ENCODE measurements around the gene KATNB1.
A peak's percentile ranks its signal among the peaks of the same experiment; 100 is the strongest.
"Not testable (repeated sequence)": the region's sequence is repeated elsewhere in the genome, so short reads cannot be mapped to it uniquely, and the experiment has no call there.

KATNB1 gene

DNA sequence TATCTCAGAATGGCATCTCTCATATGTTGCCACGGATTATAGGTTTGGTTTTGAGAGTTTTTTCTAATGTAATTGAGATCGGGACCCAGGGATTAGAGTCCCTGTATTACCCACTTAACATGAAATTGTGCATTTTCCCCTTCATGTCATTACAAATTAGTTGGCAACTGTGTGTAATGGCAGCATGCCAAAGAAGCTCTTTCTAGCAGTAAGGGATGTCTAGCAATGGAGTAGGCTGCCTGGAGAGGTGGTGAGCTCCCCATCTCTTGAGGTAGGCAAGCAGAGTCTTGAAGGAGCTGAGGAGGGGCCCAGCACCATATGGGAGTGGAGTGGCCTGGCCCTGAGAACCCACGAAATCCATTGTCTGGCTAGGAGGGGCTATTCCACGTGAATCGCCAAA is 10.0 kb upstream of the KATNB1 start:
- DNase-seq (ENCODE audit: low spot score): no peak

GRCh38 chr16:57725976-57726375 is 9.6 kb upstream of the KATNB1 start:
- DNase-seq (ENCODE audit: low spot score): no peak

DNA sequence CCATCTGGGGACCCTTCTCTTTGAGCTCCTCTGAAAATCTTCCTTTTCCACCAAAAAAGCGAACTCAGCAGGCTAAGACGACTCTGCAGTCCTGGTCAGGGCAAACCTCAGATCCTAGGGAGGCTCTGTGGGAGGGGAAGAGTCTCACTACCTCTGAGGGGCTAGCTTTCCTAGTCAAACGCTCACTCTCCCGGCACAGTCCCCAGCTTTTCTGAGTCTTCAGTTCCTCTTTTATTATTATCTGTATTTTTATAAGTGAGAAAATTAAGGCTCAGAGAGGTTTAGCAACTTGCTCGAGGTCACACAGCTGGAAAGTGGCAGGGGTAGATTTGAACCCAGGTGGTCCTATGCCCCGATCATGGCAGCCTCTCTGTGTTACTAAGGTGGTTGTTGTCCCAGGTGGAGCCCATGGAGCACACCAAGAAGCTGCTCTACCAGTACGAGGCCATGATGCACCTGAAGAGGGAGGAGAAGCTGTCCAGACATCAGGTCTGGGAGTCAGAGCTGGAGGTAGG is 9.1 kb upstream of the KATNB1 start:
- DNase-seq (ENCODE audit: low spot score): no peak

GRCh38 chr16:57727610-57728009 is 8.0 kb upstream of the KATNB1 start:
- no peak for DNase-seq (ENCODE audit: low spot score)

DNA sequence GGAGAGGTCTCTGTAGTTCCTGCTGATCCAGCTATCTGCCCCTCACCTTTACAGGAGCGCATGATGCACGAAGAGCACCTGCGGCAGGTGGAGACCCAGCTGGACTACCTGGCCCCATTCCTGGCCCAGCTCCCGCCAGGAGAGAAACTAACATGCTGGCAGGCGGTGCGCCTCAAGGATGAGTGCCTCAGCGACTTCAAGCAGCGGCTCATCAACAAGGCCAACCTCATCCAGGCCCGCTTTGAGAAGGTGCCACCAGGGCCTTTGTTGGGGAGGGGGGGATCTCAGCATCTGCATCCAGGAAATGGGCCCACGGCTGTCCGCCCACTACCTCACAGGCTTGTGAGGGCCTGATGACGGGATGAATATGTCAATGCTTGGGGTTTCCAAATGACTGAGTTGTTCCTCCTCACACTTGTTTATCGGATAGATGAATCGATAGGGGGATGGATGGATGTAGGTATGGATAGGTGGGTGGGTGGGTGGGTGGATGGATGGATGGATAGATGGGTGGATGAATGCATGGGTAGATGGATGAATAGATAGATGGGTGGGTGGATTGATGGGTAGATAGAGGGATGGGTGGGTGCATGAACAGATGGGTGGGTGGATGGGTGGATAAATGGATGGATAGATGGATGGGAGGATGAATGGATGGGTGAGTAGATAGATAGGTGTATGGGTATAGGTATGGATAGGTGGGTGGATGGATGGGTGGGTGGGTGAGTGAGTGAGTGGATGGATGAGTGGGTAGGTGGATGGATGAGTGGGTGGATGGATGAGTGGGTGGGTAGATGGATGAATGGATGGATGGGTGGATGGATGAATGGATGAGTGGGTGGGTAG is 7.0 kb upstream of the KATNB1 start:
- no peak for DNase-seq (ENCODE audit: low spot score)

- DNase-seq (ENCODE audit: low spot score): no peak
Observed at GRCh38 chr16:57729182-57729484, 6.4 kb upstream of the KATNB1 start.

- not testable (repeated sequence) for DNase-seq (ENCODE audit: low spot score)
Observed at GRCh38 chr16:57729852-57730251, 5.7 kb upstream of the KATNB1 start.

GRCh38 chr16:57730771-57731730 is 4.5 kb upstream of the KATNB1 start:
- DNase-seq (ENCODE audit: low spot score): no peak

GRCh38 chr16:57732037-57732436 is 3.5 kb upstream of the KATNB1 start:
- no peak for DNase-seq (ENCODE audit: low spot score)

DNA sequence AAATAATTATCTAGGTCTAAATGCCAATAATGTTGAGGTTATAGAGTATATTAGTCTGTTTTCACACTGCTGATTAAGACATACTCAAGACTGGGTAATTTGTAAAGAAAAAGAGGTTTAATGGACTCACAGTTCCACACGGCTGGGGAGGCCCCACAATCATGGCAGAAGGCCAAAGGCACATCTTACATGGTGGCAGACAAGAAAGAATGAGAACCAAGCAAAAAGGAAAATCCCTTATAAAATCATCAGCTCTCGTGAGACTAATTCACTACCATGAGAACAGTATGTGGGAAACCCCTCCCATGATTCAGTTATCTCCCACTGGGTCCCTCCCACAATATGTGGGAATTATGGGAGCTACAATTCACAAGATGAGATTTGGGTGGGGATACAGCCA is 2.9 kb upstream of the KATNB1 start:
- DNase-seq (ENCODE audit: low spot score): no peak

- DNase-seq (ENCODE audit: low spot score): no peak
Observed at GRCh38 chr16:57734308-57734924, 1.2 kb upstream of the KATNB1 start.

GRCh38 chr16:57734925-57735754 is 430 bp upstream of the KATNB1 start:
- peak; percentile 99 for DNase-seq (ENCODE audit: low spot score)

DNA sequence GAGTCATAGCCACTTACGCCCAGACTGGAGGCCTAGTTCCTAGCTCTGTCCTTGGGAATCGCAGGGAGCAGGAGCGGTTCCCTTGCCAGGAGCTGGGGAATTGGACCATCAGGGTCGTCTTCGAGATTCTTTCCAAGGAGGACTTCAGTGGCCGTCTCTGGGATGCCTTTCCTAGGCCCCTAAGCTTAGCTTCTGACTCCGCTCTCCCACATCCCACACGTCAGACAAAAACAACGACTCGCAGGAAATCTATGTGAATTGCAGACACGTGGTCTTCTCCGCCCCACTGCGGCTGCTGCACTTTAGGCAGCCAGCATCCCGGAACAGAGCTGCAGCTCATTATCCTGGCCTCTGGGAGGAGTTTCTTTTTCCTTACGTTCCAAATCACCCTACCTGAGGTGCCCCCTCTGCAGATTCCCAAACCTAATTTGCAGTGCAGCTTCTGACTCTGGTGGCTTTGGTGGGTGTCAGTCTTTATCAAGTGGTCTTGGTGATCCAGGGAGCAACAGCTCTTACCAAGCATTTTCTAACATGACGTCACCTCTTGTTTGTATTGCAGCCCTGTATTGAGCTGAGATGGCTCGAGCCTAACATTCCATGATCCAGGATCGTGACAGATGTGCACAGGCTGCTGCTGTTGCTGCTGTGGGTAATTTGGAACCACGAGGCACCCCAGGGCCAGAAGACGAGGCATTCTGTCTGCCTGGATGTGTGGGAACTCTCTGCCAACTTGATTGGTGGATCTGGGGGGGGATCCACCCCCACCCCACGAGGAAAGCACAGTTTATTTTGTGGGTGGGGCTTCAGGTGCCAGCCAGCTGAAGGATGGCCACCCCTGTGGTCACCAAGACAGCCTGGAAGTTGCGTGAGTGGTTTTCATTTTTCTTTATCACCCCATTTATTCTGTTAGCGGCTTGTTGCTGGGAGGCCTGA is 1.1 kb downstream of the KATNB1 start:
- DNase-seq (ENCODE audit: low spot score): peak; percentile 19

DNA sequence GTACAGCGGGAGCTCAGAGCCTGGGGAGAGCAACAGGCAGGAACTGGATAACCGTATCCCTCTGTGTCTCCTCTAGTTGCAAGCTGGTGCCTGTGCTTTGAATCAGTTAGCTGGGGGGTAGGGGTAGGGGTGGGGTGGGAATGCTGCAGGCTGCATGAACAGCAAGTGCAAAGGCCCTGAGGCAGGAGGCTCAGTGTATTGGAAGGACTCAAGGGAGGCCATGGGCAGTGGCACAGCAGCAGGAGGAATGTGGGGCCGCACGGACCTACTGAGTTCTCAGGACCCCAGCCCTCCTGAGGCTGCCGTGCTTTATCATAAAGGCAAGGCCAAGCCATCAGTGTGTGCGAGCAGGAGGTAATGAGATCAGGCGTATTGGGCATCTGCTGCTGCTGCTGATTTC is 3.3 kb downstream of the KATNB1 start:
- DNase-seq (ENCODE audit: low spot score): no peak

DNA sequence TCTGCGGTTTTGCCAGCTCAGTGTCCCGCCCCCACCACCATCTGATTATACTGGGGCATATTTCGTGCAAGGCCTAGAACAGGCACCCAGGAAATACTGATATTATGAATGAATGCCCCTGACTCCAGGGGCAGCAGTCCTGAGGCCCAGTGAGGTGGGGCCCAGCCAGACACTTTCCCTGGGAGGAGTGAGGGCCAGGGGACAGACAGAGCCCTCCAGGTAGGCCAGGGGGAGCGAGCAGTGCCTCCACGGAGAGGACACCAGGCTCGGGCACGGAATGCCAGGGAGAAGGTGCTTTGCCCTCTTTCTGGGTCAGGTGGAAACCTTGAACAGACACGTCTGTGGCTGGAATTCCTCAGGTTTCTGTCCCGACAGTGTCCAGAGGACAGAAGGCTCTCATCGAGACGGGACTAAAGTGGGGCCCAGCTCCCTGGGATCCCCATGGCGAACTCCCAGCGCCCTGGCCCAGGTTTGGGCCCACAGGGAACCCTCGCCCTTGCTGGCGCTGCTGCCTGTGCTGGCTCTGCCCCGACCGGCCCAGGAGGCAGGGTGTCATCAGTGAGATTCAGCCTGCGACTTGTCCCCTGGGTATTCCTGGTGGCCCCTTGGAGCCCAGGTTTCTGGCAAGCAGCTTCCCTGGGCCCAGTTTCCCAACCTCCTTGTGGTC is 4.3 kb downstream of the KATNB1 start:
- no peak for DNase-seq (ENCODE audit: low spot score)

- DNase-seq (ENCODE audit: low spot score): no peak
Observed at GRCh38 chr16:57740423-57741071, 5.0 kb downstream of the KATNB1 start.

DNA sequence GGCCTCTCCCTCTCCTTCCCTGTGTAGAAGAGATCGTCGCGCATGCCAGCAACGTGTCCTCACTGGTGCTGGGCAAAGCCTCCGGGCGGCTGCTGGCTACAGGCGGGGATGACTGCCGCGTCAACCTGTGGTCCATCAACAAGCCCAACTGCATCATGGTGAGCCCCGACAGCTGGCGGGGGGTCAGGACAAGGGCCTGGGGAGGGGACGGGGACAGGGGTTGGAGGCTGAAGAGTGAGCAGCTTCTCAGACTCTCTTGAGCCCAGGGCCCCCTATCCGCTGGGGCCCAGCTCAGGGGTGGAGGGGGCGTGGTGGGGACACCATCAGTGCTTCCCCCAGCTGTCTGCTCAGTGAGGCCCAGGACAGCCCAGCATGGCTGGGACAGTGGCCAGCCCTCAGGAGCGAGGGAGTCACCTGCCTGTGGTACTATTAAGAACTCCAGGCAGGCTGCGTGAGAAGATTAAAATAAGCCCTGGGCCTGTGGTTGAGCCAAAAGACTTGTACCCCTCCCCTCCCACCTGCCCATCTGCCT is 6.2 kb downstream of the KATNB1 start:
- DNase-seq (ENCODE audit: low spot score): no peak

DNA sequence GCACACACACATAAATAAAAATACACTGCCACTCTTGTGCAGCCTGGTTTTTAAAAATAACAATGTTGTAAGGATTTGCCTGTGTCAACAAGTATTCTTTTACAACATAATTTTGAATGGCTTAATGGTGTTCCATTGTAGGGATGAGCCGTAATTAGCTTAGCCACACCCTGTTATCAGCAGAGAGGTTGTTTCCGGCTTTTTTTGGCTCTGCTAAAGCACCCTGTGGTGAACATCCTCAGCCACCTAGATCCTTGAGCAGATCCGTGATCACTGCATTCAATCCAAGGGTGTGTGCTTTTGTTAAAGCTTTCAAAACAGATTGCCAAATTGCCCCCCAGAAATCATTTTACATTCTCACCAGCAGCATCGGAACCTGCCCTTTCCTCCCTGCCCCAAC is 7.0 kb downstream of the KATNB1 start:
- DNase-seq (ENCODE audit: low spot score): no peak

- DNase-seq (ENCODE audit: low spot score): no peak
Observed at GRCh38 chr16:57743458-57743857, 7.9 kb downstream of the KATNB1 start.

Data from germinal center (tissue), 1 donor.